Measurements from ENCODE around the gene TOMM34.

Gene TOMM34

GRCh38 chr20:44959082-44959637, 1.0 kb downstream of the TOMM34 start:
- Mint-ChIP-seq H3K27me3 (no peaks in the 10 kb centered on the region), H3K27ac (ENCODE audit: low read depth) (peak overlapping the region; percentile 63), H3K36me3 (ENCODE audit: insufficient read depth) (peaks cover 26% of the 10 kb centered on the region), H3K4me1 (peaks cover 46% of the 10 kb centered on the region), H3K9me3 (no peaks in the 10 kb centered on the region), H3K4me3 (peak overlapping the region; percentile 88)
- DNase-seq (ENCODE audit: low spot score in 2 of 2) = no peak
- ATAC-seq (replicated peaks; ENCODE audit: extremely low read depth, poor library complexity, severe bottlenecking) = no peak

- Mint-ChIP-seq H3K36me3 (ENCODE audit: insufficient read depth) (peaks cover 28% of the 10 kb centered on the region), H3K9me3 (no peaks in the 10 kb centered on the region), H3K4me1 (peaks cover 55% of the 10 kb centered on the region), H3K4me3 (peak overlapping the region; percentile 88), H3K27me3 (no peaks in the 10 kb centered on the region), H3K27ac (ENCODE audit: low read depth) (no peak overlapping the region)
- DNase-seq (ENCODE audit: low spot score in 2 of 2) (no peak), ATAC-seq (replicated peaks; ENCODE audit: extremely low read depth, poor library complexity, severe bottlenecking) (no peak)
Observed at GRCh38 chr20:44958276-44958675, 1.9 kb downstream of the TOMM34 start.

- no peaks in the 10 kb centered on the region for H3K9me3 Mint-ChIP-seq
- H3K4me1 Mint-ChIP-seq = peaks cover 61% of the 10 kb centered on the region
- no peak overlapping the region for H3K4me3 Mint-ChIP-seq
- H3K36me3 Mint-ChIP-seq (ENCODE audit: insufficient read depth) = peaks cover 36% of the 10 kb centered on the region
- H3K27ac Mint-ChIP-seq (ENCODE audit: low read depth) = no peak overlapping the region
- no peaks in the 10 kb centered on the region for H3K27me3 Mint-ChIP-seq
- DNase-seq (ENCODE audit: low spot score in 2 of 2) = no peak
- ATAC-seq (replicated peaks; ENCODE audit: extremely low read depth, poor library complexity, severe bottlenecking) = no peak
Observed at GRCh38 chr20:44956410-44956809, 3.8 kb downstream of the TOMM34 start.

- peaks cover 55% of the 10 kb centered on the region for H3K4me1 Mint-ChIP-seq
- H3K27me3 Mint-ChIP-seq = no peaks in the 10 kb centered on the region
- ATAC-seq (replicated peaks; ENCODE audit: extremely low read depth, poor library complexity, severe bottlenecking) (no peak), DNase-seq (ENCODE audit: low spot score in 2 of 2) (no peak)
- H3K27ac Mint-ChIP-seq (ENCODE audit: low read depth) = no peak overlapping the region
- no peak overlapping the region for H3K4me3 Mint-ChIP-seq
- H3K36me3 Mint-ChIP-seq (ENCODE audit: insufficient read depth) = peaks cover 38% of the 10 kb centered on the region
- H3K9me3 Mint-ChIP-seq = no peaks in the 10 kb centered on the region
Observed at GRCh38 chr20:44955270-44955669, 4.9 kb downstream of the TOMM34 start.

- Mint-ChIP-seq H3K9me3 (no peaks in the 10 kb centered on the region), H3K4me1 (peaks cover 52% of the 10 kb centered on the region), H3K27me3 (no peaks in the 10 kb centered on the region), H3K27ac (ENCODE audit: low read depth) (peak overlapping the region; percentile 13), H3K36me3 (ENCODE audit: insufficient read depth) (peaks cover 39% of the 10 kb centered on the region), H3K4me3 (no peak overlapping the region)
- ATAC-seq (replicated peaks; ENCODE audit: extremely low read depth, poor library complexity, severe bottlenecking) (no peak), DNase-seq (ENCODE audit: low spot score in 2 of 2) (no peak)
Observed at GRCh38 chr20:44954211-44954610, 6.0 kb downstream of the TOMM34 start.

- Mint-ChIP-seq H3K36me3 (ENCODE audit: insufficient read depth) (peaks cover 45% of the 10 kb centered on the region), H3K4me1 (peaks cover 37% of the 10 kb centered on the region), H3K4me3 (no peak overlapping the region), H3K27ac (ENCODE audit: low read depth) (peak overlapping the region; percentile 9), H3K27me3 (no peaks in the 10 kb centered on the region), H3K9me3 (no peaks in the 10 kb centered on the region)
- ATAC-seq (replicated peaks; ENCODE audit: extremely low read depth, poor library complexity, severe bottlenecking) (no peak), DNase-seq (ENCODE audit: low spot score in 2 of 2) (no peak)
Observed at GRCh38 chr20:44952731-44953130, 7.5 kb downstream of the TOMM34 start.

GRCh38 chr20:44950368-44950767, 9.8 kb downstream of the TOMM34 start:
- ATAC-seq (replicated peaks; ENCODE audit: extremely low read depth, poor library complexity, severe bottlenecking) (no peak), DNase-seq (ENCODE audit: low spot score in 2 of 2) (no peak)
- Mint-ChIP-seq H3K4me3 (no peak overlapping the region), H3K27ac (ENCODE audit: low read depth) (peak overlapping the region; percentile 6), H3K4me1 (peaks cover 27% of the 10 kb centered on the region), H3K27me3 (no peaks in the 10 kb centered on the region), H3K9me3 (no peaks in the 10 kb centered on the region), H3K36me3 (ENCODE audit: insufficient read depth) (peaks cover 46% of the 10 kb centered on the region)

GRCh38 chr20:44948513-44948912, 11.7 kb downstream of the TOMM34 start:
- peaks cover 47% of the 10 kb centered on the region for H3K36me3 Mint-ChIP-seq (ENCODE audit: insufficient read depth)
- H3K27ac Mint-ChIP-seq (ENCODE audit: low read depth) = peak overlapping the region; percentile 39
- DNase-seq (ENCODE audit: low spot score in 2 of 2) (no peak), ATAC-seq (replicated peaks; ENCODE audit: extremely low read depth, poor library complexity, severe bottlenecking) (no peak)
- no peaks in the 10 kb centered on the region for H3K27me3 Mint-ChIP-seq
- no peak overlapping the region for H3K4me3 Mint-ChIP-seq
- no peaks in the 10 kb centered on the region for H3K9me3 Mint-ChIP-seq
- peaks cover 18% of the 10 kb centered on the region for H3K4me1 Mint-ChIP-seq

GRCh38 chr20:44948107-44948506, 12.1 kb downstream of the TOMM34 start:
- Mint-ChIP-seq H3K27ac (ENCODE audit: low read depth) (no peak overlapping the region), H3K4me3 (no peak overlapping the region), H3K9me3 (no peaks in the 10 kb centered on the region), H3K36me3 (ENCODE audit: insufficient read depth) (peaks cover 47% of the 10 kb centered on the region), H3K4me1 (peaks cover 14% of the 10 kb centered on the region), H3K27me3 (no peaks in the 10 kb centered on the region)
- no peak for DNase-seq (ENCODE audit: low spot score in 2 of 2)
- no peak for ATAC-seq (replicated peaks; ENCODE audit: extremely low read depth, poor library complexity, severe bottlenecking)

- peaks cover 52% of the 10 kb centered on the region for H3K36me3 Mint-ChIP-seq (ENCODE audit: insufficient read depth)
- H3K27me3 Mint-ChIP-seq = no peaks in the 10 kb centered on the region
- DNase-seq (ENCODE audit: low spot score in 2 of 2) (no peak), ATAC-seq (replicated peaks; ENCODE audit: extremely low read depth, poor library complexity, severe bottlenecking) (no peak)
- H3K9me3 Mint-ChIP-seq = no peaks in the 10 kb centered on the region
- H3K4me3 Mint-ChIP-seq = no peak overlapping the region
- no peak overlapping the region for H3K27ac Mint-ChIP-seq (ENCODE audit: low read depth)
- H3K4me1 Mint-ChIP-seq = peaks cover 5% of the 10 kb centered on the region
Observed at GRCh38 chr20:44946271-44946852, 13.8 kb downstream of the TOMM34 start.

- H3K9me3 Mint-ChIP-seq = no peaks in the 10 kb centered on the region
- ATAC-seq (replicated peaks; ENCODE audit: extremely low read depth, poor library complexity, severe bottlenecking) (no peak), DNase-seq (ENCODE audit: low spot score in 2 of 2) (no peak)
- no peak overlapping the region for H3K27ac Mint-ChIP-seq (ENCODE audit: low read depth)
- peaks cover 4% of the 10 kb centered on the region for H3K4me1 Mint-ChIP-seq
- no peaks in the 10 kb centered on the region for H3K27me3 Mint-ChIP-seq
- no peak overlapping the region for H3K4me3 Mint-ChIP-seq
- H3K36me3 Mint-ChIP-seq (ENCODE audit: insufficient read depth) = peaks cover 54% of the 10 kb centered on the region
Observed at GRCh38 chr20:44945261-44945660, 14.9 kb downstream of the TOMM34 start.

GRCh38 chr20:44943828-44944227, 16.4 kb downstream of the TOMM34 start:
- Mint-ChIP-seq H3K4me3 (no peak overlapping the region), H3K9me3 (no peaks in the 10 kb centered on the region)

GRCh38 chr20:44942264-44942973, 17.8 kb downstream of the TOMM34 start:
- Mint-ChIP-seq H3K4me3 (no peak overlapping the region), H3K36me3 (ENCODE audit: insufficient read depth) (peaks cover 45% of the 10 kb centered on the region)

More at GRCh38 chr20:44943828-44944227, 16.4 kb downstream of the TOMM34 start:
- no peak for ATAC-seq (replicated peaks; ENCODE audit: extremely low read depth, poor library complexity, severe bottlenecking)
- Mint-ChIP-seq H3K27me3 (no peaks in the 10 kb centered on the region), H3K27ac (ENCODE audit: low read depth) (no peak overlapping the region), H3K4me1 (no peaks in the 10 kb centered on the region), H3K36me3 (ENCODE audit: insufficient read depth) (peaks cover 51% of the 10 kb centered on the region)
- no peak for DNase-seq (ENCODE audit: low spot score in 2 of 2)

More at GRCh38 chr20:44942264-44942973, 17.8 kb downstream of the TOMM34 start:
- ATAC-seq (replicated peaks; ENCODE audit: extremely low read depth, poor library complexity, severe bottlenecking) = no peak
- H3K27me3 Mint-ChIP-seq = no peaks in the 10 kb centered on the region
- no peaks in the 10 kb centered on the region for H3K4me1 Mint-ChIP-seq
- DNase-seq (ENCODE audit: low spot score in 2 of 2) = no peak
- H3K9me3 Mint-ChIP-seq = no peaks in the 10 kb centered on the region
- H3K27ac Mint-ChIP-seq (ENCODE audit: low read depth) = peak overlapping the region; percentile 11

All from central memory CD8-positive, alpha-beta T cell (primary cell).